ENCODE results near the gene TDO2.
"Not testable (repeated sequence)": the region's sequence is repeated elsewhere in the genome, so short reads cannot be mapped to it uniquely, and the experiment has no call there.

TDO2 gene

GRCh38 chr4:155908187-155909139, 5.0 kb downstream of the TDO2 start:
- no peak for DNase-seq

DNA sequence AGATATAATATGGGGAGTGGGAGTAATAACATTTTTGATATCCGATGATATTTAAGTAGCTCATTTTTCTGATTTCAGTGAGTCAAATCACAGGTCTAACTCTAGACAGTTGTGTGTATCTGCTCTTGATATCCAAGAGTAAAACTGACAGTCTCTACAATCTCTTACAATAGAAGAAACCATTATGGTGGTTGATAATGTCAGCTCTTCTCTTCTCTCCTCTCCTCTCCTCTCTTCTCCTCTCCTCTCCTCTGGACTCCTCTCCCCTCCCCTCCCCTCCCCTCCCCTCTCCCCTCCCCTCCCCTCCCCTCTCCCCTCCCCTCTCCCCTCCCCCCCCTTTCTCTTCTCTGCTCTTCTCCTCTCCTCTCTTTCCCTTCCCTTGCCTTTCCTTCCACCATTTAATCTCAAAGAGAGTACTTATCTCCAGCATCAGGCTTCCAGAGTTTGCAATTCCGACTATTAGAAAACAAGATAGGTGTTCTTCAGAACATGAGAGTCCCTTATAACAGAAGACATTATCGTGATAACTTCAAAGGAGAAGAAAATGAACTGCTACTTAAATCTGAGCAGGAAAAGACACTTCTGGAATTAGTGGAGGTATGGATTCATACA, 6.2 kb downstream of the TDO2 start:
- DNase-seq = no peak

- DNase-seq = no peak
These were observed 8.4 kb downstream of the TDO2 start for GRCh38 chr4:155911905-155912304.

DNA sequence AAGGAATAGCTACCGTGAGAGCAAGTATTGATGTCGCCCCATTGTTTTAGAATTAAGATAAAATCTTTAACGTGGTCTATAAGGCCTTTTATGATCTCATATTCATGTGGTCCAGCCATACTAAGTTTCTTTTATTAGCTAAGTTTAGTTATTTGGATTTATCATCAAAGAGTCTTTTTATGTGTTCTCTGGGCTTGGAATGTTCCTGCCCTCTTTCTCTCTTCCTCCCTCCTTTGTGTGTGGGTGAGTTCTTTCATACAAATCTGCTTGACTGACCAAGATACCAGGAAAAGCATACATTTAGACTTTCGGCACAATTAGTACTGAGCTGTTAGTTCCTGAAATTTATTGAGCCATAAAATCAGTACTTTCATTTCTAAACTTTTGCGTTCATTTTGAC, 11.3 kb downstream of the TDO2 start:
- DNase-seq = no peak

- no peak for DNase-seq
These were observed 18.1 kb downstream of the TDO2 start for GRCh38 chr4:155921597-155921996.

DNA sequence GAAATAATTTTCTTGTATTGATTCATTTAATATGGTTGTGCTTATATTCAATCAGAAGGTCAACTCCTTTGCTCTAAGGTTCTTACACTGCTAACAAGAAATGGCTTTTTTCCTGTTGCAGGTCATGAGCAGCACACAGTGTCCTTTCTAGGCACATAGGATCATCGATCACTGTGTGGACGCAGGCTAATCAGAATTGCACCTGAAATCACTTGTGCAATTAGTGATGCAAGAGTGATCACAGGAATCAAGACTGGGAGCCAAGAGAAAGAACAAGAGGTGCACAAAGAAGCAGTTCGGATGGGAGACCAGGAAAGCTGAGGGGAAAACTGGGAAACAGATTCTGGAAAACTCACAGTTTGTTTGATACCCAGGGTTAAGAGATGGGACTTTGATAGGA, 21.1 kb downstream of the TDO2 start:
- no peak for DNase-seq

DNA sequence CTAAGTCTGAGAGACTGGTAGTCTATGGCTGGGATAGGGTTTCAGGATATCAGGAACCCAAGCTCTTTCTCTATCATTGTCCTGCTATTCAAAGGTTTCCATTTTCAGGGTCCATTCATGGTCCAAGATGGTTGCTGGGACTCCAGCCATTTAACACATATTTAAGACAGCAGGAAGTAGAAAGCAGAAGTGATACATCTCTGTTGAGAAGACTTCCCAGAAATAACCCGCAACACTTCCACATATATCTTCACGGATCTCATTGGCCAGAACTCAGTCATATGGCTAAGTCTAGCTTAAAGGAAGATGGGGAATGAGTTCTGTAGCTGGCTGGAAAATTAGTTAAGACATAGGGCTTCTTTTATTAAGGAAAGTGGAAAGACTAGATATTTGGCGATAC, 26.3 kb downstream of the TDO2 start:
- DNase-seq = no peak

DNA sequence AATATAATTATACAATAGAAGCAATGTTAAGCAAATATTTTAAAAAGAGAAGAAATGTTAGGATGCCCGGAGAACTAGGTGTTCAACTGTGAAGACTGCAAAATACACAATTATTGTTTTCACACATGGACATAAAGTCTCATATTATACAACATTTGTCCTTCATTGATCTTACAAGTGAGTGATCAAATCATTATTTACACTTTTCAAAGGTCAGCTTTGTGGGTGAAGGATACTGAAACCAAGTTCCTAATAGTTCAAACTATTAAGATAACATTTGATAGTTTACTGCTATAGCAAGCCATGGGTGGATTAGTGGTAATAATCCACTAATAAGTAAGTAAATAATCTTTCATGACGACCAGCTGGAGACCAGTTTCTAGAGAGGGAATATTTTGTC, 26.8 kb downstream of the TDO2 start:
- no peak for DNase-seq

DNA sequence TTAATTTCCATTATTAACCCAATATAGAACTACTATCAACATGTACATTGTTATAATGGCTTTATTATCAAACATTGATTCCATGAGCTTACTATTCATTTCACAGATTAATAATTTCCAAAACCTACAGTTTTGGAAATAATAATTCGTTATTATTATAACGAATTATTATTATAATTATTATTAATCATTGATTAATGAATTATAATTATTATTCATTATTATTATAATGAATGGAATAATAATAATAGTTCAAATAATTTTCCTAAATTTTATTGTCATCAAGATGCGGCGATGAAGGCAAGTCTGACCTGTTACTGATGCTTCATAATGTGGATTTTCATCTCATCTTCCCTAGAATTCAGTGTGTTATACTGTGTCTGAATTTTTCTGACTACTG, 28.1 kb downstream of the TDO2 start:
- DNase-seq = no peak

DNA sequence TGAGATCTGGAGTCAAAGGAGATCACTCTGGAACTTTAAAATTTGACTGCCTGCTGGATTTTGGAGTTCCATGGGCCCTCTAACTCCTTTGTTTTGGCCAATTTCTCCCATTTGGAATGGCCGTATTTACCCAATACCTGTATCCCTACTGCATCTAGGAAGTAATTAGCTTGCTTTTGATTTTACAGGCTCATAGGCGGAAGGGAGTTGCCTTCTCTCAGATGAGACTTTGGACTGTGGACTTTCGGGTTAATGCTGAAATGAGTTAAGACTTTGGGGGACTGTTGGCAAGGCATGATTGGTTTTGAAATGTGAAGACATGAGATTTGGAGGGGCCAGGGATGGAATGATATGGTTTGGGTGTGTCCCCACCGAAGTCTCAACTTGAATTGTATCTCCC, 31.1 kb downstream of the TDO2 start:
- DNase-seq = not testable (repeated sequence)

- no peak for DNase-seq
These were observed 32.0 kb downstream of the TDO2 start for GRCh38 chr4:155935389-155935986.

- no peak for DNase-seq
These were observed 37.7 kb downstream of the TDO2 start for GRCh38 chr4:155941085-155941790.

- no peak for DNase-seq
These were observed 38.3 kb downstream of the TDO2 start for GRCh38 chr4:155941820-155942219.

- no peak for DNase-seq
These were observed 40.3 kb downstream of the TDO2 start for GRCh38 chr4:155943605-155944291.

DNA sequence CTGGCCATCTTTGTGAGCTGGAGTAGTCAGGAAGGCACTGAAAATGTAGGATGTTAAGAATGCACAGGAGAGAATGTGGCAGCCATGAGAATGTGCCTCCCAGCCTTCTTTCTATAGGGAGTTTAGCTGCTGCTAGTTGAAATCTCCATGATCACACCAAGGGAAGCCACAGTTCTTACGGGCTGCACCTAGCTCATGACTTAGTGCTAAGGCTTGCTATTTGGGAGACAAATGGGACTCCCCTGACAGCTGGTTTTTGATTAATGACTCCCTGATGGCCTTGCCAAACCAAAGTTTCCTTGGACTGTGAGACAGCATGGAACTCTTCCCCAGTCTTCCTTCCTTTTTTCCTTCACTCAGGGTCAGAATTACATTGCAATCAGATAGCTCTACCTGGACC, 41.0 kb downstream of the TDO2 start:
- no peak for DNase-seq

DNA sequence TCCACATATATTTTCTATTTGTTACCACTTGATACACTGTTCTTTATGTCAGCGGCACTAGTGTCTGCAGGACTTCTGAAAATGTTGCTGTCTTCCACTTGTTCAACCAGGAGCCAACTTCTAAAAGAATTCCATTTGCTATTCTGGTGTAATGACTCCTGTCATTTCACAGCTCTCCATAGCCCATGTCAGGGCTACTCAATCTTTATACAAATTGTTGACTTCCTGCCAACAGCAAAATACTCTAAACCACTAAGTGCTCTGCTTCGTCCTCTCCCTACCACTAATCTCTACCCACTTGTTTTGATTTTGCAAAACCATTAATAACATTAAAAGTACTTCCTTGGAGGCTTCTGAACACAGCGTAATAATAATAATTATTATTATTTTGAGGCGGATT, 43.0 kb downstream of the TDO2 start:
- DNase-seq = no peak

DNA sequence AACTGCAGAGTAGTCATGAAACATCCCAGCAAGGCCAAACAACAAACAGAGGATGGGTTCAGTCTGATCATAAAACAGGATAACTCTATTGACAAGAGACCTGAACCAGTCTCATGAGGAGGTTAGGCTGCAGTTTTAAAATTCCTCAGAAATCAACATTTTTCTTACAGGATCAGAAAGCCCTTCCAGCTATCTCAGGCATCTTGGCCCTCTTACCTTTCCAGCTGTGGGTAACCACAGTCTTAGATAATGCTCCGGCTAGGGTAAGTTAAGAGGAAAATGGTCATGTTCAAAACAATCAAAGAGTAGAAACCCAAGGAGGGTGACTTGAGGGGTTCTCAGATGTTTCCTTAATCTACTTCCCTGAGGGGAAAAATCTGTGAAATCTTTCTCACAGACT, 45.0 kb downstream of the TDO2 start:
- DNase-seq = no peak

DNA sequence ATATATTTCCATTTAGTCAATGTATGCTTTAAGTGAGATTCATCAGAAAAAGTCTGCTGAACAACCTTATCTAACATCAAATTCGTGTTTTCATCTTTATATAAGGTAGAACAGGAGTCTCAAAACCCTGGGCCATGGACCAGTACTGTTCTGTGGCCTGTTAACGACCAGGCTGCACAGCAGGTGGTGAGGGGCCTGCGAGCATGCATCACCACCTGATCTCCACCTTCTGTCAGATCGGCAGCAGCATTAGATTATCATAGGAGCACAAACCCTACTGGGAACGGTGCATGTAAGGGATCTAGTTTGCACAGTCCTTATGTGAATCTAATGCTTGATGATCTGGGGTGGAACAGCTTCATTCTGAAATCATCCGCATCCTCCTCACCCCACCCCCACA, 47.0 kb downstream of the TDO2 start:
- no peak for DNase-seq

DNA sequence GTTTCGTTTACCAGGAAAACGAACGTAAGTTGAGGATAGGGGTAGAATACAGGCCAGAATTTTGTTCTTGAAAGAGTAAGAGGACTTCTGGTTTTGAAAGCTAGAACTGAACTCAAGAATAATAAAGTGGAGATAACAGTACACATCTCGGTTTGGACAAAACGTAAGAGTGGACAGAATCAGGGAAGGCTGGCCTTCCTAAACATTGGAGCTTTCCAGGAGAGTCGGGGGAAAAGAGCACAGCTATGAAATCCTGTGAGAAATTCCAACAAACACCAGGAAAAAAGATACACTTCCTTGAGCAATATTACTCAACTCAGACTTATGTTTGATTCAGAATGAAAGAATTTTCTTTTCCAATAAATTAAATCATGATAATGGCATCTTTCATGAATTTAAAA, 49.0 kb downstream of the TDO2 start:
- DNase-seq = no peak

GRCh38 chr4:155953151-155954117, 49.9 kb downstream of the TDO2 start, which contains the start of gene CTSO:
Gene CTSO, minus strand, starts transcription at chr4:155953866. Its CDS starts 19 bp downstream, at chr4:155953847.
- peak; percentile 66 for DNase-seq

GRCh38 chr4:155954118-155954685, 50.7 kb downstream of the TDO2 start:
- DNase-seq = no peak
